GM21381 (cell line): ENCODE measurements around the gene TAPBPL.
"Not testable (repeated sequence)": the region's sequence is repeated elsewhere in the genome, so short reads cannot be mapped to it uniquely, and the experiment has no call there.

Experiments
- ATAC-seq: cut with Tn5 transposase; IDR thresholded peaks from one replicate; pipeline ENCODE4 v1.9.1; 2021; ENCODE audit warnings: mild to moderate bottlenecking, moderate library complexity; ENCODE audit not compliant: unreplicated experiment

The TAPBPL gene, protein sequence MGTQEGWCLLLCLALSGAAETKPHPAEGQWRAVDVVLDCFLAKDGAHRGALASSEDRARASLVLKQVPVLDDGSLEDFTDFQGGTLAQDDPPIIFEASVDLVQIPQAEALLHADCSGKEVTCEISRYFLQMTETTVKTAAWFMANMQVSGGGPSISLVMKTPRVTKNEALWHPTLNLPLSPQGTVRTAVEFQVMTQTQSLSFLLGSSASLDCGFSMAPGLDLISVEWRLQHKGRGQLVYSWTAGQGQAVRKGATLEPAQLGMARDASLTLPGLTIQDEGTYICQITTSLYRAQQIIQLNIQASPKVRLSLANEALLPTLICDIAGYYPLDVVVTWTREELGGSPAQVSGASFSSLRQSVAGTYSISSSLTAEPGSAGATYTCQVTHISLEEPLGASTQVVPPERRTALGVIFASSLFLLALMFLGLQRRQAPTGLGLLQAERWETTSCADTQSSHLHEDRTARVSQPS

DNA sequence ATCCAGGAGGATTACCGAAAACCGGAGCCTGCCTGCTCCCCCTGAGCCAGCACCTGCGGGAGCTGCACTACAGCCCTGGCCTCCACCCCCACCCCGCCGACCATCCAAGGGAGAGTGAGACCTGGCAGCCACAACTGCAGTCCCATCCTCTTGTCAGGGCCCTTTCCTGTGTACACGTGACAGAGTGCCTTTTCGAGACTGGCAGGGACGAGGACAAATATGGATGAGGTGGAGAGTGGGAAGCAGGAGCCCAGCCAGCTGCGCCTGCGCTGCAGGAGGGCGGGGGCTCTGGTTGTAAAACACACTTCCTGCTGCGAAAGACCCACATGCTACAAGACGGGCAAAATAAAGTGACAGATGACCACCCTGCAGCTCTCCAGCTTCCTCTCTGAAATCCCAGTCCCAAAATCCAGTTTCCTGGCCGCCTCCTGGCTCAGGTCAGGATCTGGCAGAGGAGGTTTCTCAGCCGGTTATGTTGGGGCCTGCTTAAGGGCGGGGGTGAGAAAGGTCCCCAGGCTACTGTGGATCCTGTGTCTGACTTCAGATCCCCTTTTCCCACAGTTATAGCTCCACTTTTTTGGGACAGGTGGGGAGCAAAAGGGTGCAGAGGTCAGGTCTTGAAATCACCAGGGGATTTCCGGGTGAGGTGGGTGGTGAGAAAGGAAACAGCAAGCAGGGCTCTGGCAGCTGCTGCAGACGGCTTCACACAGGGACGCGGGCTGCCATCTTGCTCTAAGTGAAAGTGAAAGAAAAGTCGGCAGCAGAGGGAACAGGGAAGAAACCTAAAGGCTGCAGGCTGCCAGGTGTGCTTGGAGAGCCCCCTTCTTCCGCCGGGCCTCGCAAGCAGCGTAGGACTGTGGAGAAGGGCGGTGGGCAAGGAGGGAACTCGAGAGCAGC lies at the start of gene TAPBPL:
Gene TAPBPL, plus strand, starts transcription at position 695 of the 897 bp plus-strand sequence. CDS start 207 bp downstream, outside the sequence.
- peak; percentile 63 for ATAC-seq

DNA sequence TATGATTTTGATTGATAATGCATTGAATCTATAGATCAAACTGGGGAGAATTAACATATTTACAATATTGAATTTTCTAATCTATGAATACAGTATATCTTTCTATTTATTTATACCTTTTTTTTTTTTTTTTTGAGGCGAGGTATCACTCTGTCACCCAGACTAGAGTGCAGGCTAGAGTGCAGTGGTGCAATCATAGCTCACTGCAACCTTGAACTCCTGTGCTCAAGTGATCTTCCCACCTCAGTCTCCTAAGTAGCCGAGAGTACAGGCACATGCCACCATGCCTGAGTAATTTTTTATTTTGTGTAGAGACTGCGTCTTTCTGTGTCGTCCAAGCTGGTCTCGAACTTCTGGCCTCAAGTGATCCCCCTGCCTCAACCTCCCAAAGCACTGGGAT lies 47.5 kb upstream of the TAPBPL start:
- ATAC-seq, result no peak

DNA sequence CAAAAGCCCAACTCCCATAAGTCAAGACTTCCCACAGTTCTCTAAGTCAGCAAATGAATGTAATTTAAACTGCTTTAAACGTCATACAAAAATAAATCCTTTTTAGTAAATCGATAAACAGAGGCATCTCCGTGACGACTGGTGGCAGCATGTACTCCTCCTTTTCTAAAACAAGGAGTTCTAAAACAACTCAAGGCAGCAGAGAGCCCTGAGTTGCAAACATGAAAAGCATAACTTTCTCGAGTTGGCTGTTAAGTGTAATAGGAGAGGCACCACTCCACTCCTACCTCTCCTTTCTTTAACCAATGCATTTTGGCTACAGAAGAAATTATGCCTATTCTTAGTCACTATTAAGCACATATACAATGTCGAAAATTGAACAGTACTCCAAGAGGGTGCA lies 45.9 kb upstream of the TAPBPL start:
- ATAC-seq, result no peak

DNA sequence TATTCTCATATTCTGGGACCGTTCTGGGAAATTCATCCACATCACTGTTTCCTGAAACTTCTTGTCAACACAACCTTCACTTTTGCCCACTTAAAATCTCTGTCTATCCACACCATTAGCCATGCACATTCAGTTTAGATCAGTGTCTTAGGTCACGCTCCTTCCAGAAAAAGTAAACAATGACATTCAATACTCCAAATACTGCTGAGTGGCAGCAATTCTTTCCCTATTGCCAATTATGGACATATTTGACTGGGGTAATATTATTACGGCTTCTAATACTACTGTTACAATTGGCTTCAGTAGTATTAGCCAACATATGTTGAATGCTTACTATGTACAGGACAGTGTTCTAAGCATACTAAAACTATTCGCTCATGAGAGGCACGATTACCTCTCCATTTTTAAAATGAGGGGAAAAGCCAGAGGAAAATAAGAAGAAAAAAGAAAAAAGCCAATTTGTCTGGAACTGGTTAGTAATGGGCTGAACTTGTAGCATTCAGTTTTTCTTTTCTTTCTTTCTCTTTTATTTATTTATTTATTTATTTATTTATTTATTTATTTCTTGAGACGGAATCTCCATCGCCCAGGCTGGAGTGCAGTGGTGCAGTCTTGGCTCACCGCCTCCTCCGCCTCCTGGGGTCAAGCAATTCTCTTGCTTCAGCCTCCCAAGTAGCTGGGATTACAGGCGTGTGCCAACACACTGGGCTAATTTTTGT lies 44.4 kb upstream of the TAPBPL start:
- ATAC-seq, result no peak

DNA sequence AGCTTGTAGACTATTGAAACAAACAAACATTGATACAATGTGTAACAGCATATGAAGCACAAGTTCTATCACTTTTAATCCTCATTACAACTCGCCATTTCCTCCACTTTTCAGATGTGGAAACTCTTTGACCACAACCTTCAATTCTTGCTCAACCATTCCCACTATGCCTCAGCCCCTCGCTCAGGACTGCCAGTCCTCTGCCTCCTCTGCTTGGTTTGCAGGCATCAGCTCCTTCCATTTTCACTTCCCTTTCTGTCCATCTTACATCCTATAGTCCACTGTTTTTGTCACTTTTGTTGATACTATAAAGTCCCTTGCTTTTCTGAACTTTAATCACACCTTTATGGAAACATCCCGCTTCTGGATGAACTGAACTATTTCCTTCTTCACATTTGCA lies 35.2 kb upstream of the TAPBPL start:
- no peak for ATAC-seq

DNA sequence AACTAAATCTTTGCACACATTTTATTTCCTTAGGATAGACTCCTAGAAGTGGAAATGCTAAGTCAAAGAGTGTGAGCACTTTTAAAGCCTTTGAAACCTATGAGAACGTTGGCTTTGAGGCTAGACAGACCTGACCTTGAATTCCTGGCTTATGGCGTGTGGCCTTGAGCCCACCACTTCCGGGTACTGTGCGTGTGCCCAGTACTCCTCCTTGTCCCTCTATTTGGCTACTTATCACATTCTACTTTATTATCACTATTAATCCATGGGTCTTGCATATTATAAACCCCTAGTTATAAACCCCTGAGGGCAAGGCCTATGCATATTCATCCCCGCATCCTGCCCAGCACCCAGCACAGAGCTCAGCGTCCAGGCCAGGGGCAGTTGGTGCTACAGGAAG lies 33.0 kb upstream of the TAPBPL start:
- ATAC-seq, result no peak

DNA sequence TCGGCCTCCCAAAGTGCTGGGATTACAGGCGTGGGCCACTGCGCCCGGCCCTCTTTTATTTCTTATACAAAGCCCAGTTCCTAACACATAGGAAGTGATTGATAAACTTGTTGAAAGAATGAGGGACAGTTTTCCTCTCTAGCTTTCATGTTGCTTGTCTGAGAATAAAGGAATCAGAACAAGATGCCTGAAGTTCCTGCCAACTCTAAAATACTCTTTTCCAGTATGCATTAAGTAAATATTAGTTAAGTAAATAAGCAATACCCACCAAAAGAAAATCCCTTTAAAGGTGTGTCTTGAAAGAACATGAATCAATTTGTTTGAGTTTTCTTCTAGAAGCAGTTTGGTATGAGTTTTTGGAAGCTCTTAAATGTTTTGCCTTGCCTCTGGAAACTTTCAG lies 31.5 kb upstream of the TAPBPL start:
- ATAC-seq, result no peak

DNA sequence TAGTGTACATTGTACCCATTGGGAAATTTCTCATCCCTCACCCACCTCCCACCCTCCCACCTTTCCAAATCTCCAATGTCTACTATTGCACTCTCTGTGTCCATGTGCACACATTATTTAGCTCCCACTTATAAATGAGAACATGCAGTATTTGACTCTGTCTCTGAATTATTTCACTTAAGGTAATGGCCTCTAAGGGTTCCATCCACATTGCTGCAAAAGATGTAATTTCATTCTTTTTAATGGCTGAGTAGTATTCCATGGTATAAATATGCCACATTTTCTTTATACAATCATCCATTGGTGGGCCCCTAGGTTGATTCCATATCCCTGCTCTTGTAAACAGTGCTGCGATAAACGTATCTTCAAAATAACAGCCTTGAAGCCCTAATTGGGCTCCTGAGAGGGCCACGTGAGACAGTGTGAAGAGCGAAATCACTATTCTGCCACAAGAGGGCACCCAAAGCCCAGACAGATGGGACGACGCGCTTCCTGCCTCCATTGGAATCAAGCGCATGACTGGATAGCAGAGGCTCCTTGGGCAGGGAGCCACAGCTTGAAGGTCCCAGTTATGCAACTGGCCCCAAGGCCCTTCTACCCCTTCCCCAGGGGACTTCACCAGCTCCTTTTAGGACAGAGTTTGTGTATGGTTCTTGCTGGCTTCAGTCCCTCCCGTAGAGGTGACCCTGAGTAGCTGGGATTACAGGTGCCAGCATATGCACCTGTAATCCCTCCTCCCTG lies 28.4 kb upstream of the TAPBPL start:
- ATAC-seq, result no peak

DNA sequence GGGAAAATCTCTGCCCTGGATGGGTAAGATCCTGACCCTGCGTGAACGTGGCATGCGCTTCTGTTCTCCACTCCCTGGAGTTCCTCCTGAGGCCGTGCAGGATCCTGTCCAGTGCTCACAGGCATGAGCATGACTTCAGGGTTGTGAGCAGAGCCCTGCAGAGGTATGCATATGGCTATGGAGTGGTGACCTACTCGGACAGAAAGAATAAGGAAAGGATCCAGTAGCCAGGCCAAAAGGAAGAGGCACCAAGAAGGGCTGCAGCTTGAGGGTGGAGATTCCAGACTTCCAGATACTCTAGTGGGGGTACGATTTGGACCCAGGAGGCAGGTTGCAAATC lies 27.9 kb upstream of the TAPBPL start:
- ATAC-seq, result no peak

DNA sequence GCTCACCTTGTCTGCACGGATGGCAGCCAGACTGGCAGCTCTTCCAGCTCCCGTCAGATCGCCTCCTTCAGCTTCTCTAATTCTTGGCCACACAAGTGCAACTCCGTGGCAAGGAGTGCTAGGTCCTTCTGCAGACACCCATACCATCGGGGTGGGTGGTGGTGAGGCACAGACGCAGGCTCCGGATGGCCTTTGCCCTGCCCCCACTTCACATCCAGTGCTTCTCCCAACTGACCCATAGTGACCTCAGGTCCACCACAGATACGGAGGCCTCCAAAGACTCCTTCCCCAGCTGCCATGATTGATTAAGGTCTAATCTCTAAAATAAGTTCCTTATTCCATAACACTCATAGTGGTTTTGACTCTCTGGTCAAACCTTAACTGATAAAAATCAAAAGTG lies 27.0 kb upstream of the TAPBPL start:
- no peak for ATAC-seq

DNA sequence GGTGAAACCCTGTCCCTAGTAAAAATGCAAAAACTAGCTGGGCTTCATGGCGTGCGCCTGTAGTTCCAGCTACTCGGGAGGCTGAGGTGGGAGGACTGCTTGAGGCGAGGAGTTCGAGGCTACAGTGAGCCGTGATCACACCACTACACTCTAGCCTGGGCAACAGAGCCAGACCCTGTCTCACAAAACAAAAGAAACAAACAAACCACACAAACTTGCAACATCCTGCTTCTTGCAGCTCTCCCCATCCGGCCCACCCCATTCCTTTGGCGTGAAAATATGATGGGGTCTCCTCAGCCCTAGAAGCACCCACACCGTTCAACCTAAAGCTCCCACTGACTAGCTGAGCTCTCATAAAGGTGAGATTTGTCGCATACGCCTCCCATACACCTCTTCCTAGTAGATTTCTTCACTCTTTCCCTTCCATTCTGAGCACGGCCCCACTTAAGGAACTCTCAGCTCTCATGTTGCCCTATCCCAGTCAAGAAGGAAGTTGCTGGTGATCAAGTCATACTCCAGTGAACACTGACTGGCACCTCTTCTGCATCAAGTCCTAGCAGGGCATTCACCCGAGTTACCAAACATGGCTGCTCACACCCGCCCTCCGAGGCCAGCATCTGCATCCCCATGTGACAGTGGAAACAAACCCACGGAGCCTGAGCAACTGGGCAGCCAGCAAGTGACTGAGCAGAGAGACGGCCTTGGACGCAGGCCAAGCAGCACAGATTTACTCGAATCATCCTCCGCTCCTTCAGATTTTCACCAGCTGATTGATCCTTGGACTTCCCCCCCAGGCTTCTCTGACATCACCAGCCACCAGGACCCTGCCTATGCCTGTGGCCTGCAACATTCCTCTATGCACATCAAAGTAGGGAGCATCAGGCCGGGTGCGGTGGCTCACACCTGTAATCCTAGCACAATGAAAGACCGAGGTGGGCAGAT lies 26.0 kb upstream of the TAPBPL start:
- no peak for ATAC-seq

DNA sequence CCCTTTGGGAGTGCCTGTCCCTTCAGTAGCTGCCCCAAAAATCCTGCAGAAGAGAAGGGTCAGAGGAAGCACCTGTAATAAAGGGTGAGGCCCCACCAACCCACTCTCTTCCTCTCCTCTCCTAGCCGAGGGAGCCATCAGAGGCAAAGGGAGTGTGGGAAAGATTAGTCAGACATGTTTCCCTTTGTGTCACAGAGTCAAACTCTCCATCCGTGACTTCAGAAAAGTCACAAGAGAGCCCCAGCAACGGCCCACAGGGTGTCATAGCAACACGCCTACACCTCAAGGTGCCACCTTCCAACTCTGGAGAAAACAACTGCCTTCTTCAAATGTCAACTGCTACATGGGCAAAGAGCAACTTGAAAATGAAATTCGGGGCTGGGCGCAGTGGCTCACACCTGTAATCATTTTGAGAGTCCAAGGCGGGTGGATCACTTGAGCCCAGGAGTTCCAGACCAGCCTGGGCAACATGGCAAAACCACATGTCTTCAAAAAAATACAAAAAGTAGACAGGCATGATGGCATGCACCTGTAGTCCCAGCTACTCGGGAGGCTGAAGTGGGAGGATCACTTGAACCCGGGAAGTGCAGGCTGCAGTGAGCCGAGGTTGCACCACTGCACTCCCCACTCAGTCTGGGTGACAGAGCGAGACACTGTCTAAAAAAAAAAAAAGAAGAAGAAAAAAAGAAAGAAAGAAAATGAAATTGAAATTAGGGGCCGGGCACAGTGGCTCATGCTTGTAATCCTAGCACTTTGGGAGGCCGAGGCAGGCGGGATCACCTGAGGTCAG lies 24.8 kb upstream of the TAPBPL start:
- ATAC-seq, result peak; percentile 63

DNA sequence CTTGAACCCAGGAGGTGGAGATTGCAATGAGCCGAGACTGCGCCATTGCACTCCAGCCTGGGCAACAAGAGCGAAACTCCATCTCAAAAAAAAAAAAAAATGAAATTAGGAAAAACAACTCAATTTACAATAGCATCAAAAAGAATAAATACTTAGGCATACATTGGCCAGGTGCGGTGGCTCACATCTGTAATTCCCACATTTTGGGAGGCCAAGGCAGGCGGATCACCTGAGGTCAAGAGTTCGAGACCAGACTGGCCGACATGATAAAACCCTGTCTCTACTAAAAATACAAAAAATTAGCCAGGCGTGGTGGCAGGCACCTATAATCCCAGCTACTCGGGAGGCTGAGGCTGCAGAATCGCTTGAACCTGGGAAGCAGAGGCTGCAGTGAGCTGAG lies 24.0 kb upstream of the TAPBPL start:
- not testable (repeated sequence) for ATAC-seq

DNA sequence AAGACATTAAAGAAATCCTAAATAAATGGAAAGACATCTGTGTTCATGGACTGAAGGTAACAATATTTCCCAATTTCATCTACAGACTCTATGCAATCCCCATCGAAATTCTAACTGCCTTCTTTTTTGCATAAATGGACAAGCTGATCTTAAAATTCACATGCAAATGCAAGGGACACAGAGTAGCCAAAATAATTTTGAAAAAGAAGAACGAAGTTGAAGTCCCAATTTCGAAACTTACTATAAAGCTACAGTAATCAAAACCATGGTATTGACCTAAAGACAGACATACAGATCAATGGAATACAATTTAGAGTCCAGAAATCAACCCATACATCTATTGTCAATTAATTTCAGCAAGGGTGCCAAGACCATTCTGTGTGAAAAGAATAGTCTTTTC lies 23.5 kb upstream of the TAPBPL start:
- ATAC-seq, result no peak

DNA sequence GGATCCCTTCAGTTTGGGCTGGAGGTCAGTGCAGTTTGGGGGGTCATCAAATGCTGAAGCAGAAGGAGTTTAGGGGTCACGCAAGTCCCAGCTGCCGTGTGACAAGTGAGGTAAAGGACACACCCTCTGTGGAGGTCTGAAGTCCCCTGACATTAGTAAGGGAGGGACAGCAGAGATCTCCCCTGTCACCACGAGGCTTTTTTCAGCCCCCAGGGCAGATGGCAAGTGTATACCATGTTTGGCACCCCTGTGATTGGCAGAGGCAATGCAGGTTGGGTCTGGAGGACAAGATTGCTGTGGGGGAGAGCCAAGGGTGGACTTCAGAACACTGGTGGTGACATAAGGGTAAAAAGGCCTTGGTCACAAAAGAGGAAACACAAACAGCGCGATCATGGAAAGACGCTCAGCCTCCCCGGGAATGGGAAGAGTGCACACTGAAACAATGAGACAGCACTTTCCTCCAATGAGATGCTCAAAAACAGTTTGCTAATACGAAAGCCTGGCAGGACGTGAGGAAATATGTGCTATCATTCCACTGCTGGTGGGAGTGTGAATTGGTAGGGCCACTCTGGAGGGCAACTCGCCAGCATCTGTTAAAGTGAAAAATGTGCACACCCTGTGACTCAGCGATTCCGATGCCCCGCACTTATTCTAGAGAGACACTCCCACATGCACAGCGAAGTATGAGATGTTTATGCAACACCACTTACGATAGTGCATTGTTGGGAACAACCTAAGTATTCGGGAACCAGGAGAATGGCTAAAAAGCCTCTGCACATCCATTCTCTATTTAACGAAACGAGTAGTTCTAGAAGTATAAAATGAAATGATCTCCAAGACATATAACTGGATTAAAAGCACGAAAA lies 21.5 kb upstream of the TAPBPL start:
- no peak for ATAC-seq

DNA sequence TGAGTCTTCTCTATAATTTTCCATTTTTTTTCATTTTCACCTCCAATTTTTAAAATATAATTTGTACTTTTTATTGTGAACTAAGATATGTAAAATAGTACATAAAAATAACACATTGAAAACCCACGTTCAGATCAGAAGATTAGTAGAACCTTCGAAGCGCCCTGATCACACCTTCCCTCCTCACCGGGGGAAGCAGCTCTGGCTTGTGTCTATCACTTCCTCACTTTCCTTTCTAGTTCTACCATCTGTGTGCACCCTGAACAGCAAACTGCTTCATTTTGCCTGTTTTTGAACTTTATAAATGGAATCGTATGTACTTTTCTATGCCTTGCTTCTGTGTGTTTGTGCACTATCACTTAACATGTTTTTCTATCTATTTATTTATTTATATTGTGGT lies 18.9 kb upstream of the TAPBPL start:
- ATAC-seq, result no peak

DNA sequence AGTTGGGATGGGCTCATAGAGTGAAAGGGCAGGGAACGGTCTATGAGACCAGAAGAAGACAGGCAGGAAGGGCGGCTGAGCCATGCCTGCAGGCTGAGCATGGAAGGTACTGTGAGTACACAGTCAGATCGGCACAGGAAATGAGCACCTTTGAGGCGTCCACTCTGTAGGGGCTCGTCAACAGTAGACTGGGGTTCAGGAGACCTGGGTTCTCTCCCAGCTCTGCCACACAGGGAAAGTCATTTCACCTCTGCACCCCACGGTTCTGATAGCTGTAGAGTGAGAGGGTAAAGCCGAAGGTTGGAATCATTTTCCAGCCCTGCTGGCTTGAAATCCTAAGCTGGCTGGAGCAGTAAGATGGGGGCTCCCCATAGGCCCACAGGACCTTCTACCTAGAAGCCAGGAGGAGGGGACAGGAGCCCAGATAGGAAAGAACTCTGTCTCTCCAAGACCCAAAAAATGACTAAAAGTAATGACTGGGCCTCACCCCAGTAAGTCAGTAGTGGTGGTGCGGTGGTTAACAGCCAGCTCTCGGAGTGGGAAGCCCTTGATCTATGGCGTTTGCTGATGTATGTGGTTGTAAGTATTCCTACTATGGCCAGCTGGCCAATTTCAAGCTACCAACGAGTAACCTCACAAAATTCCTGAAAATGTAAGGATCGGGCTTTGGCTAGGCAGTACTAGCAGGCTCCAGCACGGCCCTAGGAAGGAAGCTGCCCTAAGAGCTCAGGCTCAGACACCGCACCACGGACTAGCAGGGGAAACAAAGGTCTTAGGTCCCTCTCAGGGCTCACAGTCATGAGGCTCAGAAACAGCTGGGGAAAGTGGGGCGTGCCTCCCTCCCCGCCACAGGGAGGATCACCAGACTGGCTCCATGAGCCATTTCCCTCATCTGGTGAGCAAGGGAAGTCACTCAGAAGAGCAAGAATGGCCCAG lies 17.4 kb upstream of the TAPBPL start:
- ATAC-seq, result no peak
